Mucosa of descending colon (tissue), 3 donors: ENCODE measurements around the gene CCDC148. TPM values are rescaled to one million over a fixed set of nuclear protein-coding genes. Genes with fewer than 3 reads are reported as not detected.

ENCODE experiments used
- ATAC-seq: fragments of 200-7000 bp; cut with Tn5 transposase; one replicate; pipeline ENCODE4 v1.9.1; 2020; ENCODE audit warnings: mild to moderate bottlenecking, moderate library complexity
- DNase-seq, 3 donors: peaks; one replicate each; pipeline ENCODE4 v3.0.0-alpha.2; 2020
- H3K36me3 ChIP-seq: fragments of 200-600 bp; one replicate; pipeline ENCODE4 v1.8.0; 2021; ENCODE audit warnings: low read depth, mild to moderate bottlenecking
- H3K4me1 ChIP-seq: fragments of 200-600 bp; one replicate; pipeline ENCODE4 v1.8.0; 2021; ENCODE audit warnings: low read depth, mild to moderate bottlenecking
- H3K4me3 ChIP-seq: fragments of 200-600 bp; one replicate; pipeline ENCODE4 v1.8.0; 2021; ENCODE audit warnings: mild to moderate bottlenecking
- H3K9me3 ChIP-seq: fragments of 200-600 bp; one replicate; pipeline ENCODE4 v1.8.0; 2021; ENCODE audit warnings: mild to moderate bottlenecking
- CTCF ChIP-seq: fragments of 200-600 bp; IDR thresholded peaks from one replicate; pipeline ENCODE4 v1.8.0; 2022; ENCODE audit warnings: antibody characterized with exemption, mild to moderate bottlenecking
- intact Hi-C, 2 donors: fragments of 100-400 bp; cut with DNase I in 1 of 2; cut with micrococcal nuclease in 1 of 2; formaldehyde crosslinking; loops; one replicate each; pipeline versions ENCODE4 v1.11.0 to v1.11.1; 2022; cut with DNase I, micrococcal nuclease
- total RNA-seq, 3 donors: library from RNA; stranded (reverse); fragmentation: NEBNext Ultra II Directional in 2 of 3; extraction: Animal tissue kit (Norgen Biotek cat#: 25700) in 2 of 3; gene quantifications; one replicate each; pipeline versions ENCODE4 v1.2.1 to v1.2.4, GENCODE V29; 2021 to 2023
- donor health status: DM: no; HTN: no; CAD: no; lungs with moderate emphysema.
- donor health status: DM: no; HTN: no; CAD: no.
- donor health status: DM: no; HTN: yes; CAD: no.

Gene CCDC148
- total RNA-seq, 3 donors from 2014 or later = 0.20 to 0.38 TPM; not detected in 1

- no peak for ATAC-seq
- intact Hi-C loops = no loop called here
Observed at GRCh38 chr2:158393886-158394285, 62.7 kb downstream of the CCDC148 start.

DNA sequence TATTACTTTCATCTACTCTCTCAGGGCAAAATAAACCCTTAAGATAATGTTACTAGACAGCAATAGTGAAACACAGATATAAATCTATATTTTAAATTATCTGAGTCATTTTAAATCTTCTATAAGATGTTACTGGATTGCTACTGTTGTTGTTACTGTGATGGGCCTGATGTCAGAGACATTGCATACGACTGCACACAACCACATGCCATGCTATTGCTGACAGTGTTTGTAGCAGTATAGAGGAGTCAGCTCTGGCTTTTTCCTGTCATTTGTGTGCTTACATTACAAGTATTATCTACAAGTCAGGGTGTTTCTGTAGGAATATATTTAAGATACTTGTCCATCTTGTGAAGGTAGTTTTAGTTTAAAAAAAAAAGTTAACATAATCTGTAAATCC is 63.9 kb downstream of the CCDC148 start:
- Histone ChIP-seq H3K4me3 (no peak overlapping the region), H3K9me3 (no peaks in the 10 kb centered on the region), H3K4me1 (no peaks in the 10 kb centered on the region), H3K36me3 (no peaks in the 10 kb centered on the region)
- no peak for TF ChIP-seq CTCF
- DNase-seq = no peak
- intact Hi-C loops = no loop called here
- ATAC-seq = no peak

More at GRCh38 chr2:158393886-158394285, 62.7 kb downstream of the CCDC148 start:
- H3K4me3 ChIP-seq = no peak overlapping the region
- DNase-seq = no peak
- H3K36me3 ChIP-seq = no peaks in the 10 kb centered on the region
- H3K9me3 ChIP-seq = no peaks in the 10 kb centered on the region
- H3K4me1 ChIP-seq = no peaks in the 10 kb centered on the region
- TF ChIP-seq CTCF = no peak

- Histone ChIP-seq H3K9me3 (no peaks in the 10 kb centered on the region), H3K36me3 (no peaks in the 10 kb centered on the region), H3K4me1 (no peaks in the 10 kb centered on the region), H3K4me3 (no peak overlapping the region)
- no peak for TF ChIP-seq CTCF
- DNase-seq = no peak
- peak; percentile 86 for ATAC-seq
- intact Hi-C loops = no loop called here
Observed at GRCh38 chr2:158391876-158392275, 64.7 kb downstream of the CCDC148 start.

GRCh38 chr2:158391361-158391760 is 65.2 kb downstream of the CCDC148 start:
- ATAC-seq (no peak), DNase-seq (no peak)
- no peak for TF ChIP-seq CTCF
- no peaks in the 10 kb centered on the region for H3K4me1 ChIP-seq
- no peaks in the 10 kb centered on the region for H3K9me3 ChIP-seq
- H3K4me3 ChIP-seq = no peak overlapping the region
- H3K36me3 ChIP-seq = no peaks in the 10 kb centered on the region
- intact Hi-C loops = no loop called here

GRCh38 chr2:158388159-158388558 is 68.4 kb downstream of the CCDC148 start:
- no peak for TF ChIP-seq CTCF
- ATAC-seq (no peak), DNase-seq (no peak)
- Histone ChIP-seq H3K4me1 (no peaks in the 10 kb centered on the region), H3K36me3 (no peaks in the 10 kb centered on the region), H3K9me3 (no peaks in the 10 kb centered on the region), H3K4me3 (no peak overlapping the region)
- intact Hi-C loops = no loop called here

DNA sequence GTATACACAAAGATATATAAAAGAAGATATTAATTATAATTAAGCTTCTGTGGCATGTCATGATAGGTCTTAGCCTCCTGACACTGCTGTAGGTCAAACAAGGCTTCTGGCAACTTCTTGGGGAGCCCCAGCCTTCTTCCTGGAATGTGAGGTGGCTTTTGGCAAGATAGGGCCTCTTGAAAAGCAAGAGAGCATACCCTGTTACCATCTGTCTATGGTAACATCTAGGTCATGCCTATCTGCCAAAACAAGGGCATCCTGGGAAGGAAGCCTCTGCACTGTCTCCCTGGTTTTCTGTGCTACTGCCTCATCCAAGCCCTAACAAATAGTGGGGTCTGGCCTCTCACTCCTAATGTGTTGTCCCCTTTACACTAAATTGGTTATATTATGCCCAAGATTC is 70.9 kb downstream of the CCDC148 start:
- Histone ChIP-seq H3K4me1 (no peaks in the 10 kb centered on the region), H3K36me3 (no peaks in the 10 kb centered on the region), H3K9me3 (no peaks in the 10 kb centered on the region), H3K4me3 (no peak overlapping the region)
- no peak for TF ChIP-seq CTCF
- intact Hi-C loops = no loop called here
- DNase-seq = no peak
- no peak for ATAC-seq
